NCI-H2029 (cell line): ENCODE measurements around the gene TMEM91.
"Not testable (repeated sequence)": the region's sequence is repeated elsewhere in the genome, so short reads cannot be mapped to it uniquely, and the experiment has no call there.

Source experiments
- DNase-seq: peaks from one replicate; lab custom pipeline; 2025; lab: John Stamatoyannopoulos, UW

The TMEM91 gene

GRCh38 chr19:41376241-41376997, at the start of gene TMEM91:
Gene TMEM91, plus strand, starts transcription at chr19:41376533. Its CDS starts 1,777 bp downstream, at chr19:41378310.
- DNase-seq, result peak; percentile 28

GRCh38 chr19:41327076-41327575, 49.2 kb upstream of the TMEM91 start:
- DNase-seq, result no peak

DNA sequence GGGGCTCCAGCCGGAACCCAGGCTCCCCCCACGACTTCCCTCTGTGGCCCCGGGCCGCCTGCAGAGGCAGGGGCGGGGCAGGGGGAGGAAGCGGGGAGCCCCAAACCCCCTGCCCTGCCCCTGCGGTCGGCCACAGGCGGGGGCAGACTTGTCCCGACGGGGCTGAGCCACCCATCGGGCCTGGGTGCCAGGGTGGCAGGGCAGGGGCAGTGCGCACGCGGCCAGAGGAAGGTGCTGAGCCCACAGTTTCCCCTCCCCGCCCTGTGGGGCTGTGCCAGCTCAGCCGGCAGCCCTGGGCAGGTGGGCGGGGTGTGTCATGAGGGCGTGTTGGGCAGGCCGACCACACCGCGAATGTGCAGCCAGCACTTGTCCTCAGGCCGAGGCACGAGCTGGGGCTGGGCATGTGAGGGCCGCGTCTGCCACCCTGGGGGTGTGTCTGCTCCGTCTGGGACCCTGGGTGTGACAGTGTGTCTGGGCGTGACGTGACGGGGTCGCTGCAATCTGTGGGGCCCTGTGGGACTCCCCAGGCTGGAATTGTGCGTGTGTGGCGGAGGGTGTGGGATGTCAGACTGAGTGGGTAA, 48.7 kb upstream of the TMEM91 start:
- DNase-seq, result peak; percentile 47

DNA sequence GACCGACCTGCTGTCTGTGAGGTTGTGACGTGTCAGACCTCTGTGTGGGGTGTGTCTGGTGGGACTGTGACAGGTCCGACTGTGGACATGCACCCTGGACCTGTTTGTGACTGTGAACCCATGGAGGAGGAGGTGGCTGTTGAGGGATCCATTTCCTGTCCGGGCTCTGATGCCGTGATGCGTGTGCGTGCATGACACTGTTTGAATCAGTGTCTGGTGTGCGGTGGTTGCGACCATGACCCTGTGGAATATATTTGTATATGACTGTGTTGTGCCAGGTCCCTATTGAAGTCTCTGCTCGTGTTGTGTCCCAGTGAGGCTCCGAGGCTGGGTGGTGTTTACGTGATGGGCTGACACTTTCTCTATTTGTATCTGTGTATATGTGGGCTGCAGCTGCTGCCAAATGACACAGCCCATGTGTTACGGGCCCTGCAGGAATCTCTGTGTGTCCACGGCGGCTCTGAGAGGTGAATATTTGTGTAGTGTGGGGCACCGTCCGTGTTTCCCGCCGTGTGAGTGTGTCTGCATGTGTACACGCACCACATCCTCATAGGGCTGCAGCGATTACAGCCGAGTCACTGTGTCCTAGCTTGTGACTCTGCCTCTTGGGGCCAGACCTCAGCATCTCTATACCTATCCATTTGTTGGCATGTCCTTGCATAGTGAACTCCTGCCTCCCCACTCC, 48.0 kb upstream of the TMEM91 start:
- no peak for DNase-seq

- DNase-seq, result no peak
Measured at GRCh38 chr19:41328842-41329225, 47.5 kb upstream of the TMEM91 start.

- DNase-seq, result no peak
Measured at GRCh38 chr19:41330481-41330880, 45.9 kb upstream of the TMEM91 start.

GRCh38 chr19:41330946-41331678, 45.2 kb upstream of the TMEM91 start:
- no peak for DNase-seq

GRCh38 chr19:41332000-41332399, 44.3 kb upstream of the TMEM91 start:
- DNase-seq, result no peak

GRCh38 chr19:41332468-41332867, 43.9 kb upstream of the TMEM91 start:
- DNase-seq, result no peak

DNA sequence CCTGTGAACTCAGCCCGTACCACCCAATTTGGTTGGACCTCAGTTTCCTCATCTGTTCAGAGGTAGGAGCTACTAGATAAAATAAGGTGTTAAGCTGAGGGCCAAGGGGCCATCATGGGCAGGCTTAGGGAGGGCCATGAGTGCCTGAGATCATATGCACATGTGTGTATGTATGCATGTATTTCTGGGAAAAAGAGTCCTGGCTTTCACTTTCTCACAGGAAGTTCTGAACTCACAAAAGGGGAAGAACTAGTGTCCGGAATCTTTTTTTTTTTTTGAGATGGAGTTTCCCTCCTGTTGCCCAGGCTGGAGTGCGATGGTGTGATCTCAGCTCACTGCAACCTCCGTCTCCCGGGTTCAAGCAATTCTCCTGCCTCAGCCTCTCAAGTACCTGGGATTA, 41.5 kb upstream of the TMEM91 start:
- no peak for DNase-seq

DNA sequence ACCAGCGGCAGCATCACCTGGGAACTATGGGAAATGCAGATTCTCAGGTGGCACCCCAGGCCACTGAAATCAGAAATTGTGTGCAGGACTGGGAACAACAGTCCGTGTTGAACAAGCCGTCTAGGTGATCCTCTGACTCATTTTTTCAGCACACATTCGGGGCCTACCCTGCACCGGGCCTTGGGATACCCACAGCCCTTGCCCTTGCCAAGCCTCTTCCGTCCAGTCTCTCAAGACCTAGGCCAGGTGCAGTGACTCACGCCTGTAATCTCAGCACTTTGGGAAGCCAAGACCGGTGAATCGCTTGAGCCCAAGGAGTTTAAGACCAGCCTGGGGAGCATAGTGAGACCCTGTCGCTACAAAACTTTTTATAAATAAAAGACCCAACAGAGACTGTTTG, 40.9 kb upstream of the TMEM91 start:
- DNase-seq, result no peak

DNA sequence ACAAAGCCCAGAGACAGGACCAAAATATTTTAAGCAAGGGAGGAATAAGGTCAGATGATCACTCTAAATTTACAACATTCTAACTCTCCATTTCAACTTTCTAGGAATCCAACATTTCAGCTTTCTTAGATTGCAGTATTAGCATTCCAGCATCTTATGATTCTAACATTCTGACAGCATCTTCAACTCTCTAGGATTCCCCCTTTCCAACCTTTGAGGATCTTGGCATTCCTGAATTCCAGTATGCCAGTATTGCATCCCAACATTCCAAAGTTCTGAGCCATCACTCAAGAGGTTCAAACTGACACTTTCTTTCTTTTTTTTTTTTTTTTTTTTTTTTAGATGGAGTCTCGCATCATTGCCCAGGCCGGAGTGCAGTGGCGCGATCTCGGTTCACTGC, 36.4 kb upstream of the TMEM91 start:
- no peak for DNase-seq

DNA sequence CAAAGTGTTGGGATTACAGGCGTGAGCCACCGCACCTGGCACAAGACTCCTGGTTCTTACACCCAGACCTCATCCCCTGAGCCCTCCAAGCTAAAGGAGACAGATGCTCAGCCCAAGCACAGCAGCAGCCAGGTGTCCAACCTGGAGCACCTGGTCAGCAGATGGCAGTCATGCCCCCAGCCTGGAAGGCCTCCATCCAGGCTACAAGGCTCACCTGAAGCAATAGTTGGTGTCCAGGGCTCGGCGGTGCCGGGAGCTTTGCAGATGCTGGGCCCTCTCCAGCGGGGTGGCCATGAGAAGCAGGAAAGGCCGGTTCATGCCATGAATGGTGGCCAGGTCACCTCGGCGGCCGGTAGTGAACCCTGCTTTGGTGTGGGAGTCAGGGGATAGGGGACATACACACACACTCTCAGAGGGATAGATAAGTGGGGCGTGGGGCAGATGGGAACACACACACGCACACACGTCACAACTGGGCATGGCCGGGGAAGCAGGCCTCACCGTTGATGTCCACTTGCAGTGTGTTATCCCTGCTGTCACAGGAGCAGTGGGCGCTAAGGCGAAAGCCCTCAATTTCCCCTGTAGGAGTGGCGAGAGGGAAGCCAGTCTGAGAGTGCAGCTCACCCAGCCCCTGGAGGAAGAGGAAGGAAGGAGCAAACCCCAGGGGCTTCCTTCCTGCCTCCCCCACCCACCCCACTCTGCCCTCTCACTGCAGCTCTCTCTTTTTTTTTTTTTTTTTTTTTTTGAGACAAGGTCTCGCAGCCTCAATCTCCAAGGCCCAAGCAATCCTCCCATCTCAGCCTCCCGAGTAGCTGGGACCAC, 34.5 kb upstream of the TMEM91 start:
- DNase-seq, result peak; percentile 29

GRCh38 chr19:41344162-41344561, 32.2 kb upstream of the TMEM91 start:
- no peak for DNase-seq

GRCh38 chr19:41346916-41347315, 29.4 kb upstream of the TMEM91 start:
- DNase-seq, result not testable (repeated sequence)

DNA sequence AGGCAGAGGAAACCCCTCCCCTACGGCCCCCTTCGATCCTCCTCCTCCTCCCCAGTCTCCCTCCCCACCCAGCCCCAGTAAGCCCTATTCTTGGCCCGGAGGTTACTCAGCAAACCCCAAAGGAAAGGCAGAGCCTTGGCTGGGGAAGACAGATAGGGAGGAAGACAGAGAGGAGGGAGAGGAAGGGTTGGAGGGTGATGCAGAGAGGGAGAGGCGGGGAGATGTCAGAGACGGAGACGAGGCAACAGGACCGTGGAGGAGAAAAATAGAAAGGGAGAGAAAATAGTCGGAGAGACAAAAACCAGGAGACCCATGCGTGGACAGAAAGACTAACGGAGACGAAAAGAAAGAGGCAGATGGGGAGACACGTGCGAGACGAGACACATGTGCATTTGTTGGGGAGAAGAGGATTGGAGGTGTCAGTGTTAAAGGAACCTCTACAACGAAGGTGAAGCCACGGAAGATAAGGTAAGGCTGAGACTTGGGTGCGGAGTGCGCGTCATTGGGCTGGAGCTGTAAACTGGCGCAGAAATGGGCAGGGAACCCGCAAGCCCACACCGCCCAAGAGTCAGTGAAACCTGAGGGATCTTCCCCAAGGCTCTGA, 25.5 kb upstream of the TMEM91 start:
- no peak for DNase-seq

DNA sequence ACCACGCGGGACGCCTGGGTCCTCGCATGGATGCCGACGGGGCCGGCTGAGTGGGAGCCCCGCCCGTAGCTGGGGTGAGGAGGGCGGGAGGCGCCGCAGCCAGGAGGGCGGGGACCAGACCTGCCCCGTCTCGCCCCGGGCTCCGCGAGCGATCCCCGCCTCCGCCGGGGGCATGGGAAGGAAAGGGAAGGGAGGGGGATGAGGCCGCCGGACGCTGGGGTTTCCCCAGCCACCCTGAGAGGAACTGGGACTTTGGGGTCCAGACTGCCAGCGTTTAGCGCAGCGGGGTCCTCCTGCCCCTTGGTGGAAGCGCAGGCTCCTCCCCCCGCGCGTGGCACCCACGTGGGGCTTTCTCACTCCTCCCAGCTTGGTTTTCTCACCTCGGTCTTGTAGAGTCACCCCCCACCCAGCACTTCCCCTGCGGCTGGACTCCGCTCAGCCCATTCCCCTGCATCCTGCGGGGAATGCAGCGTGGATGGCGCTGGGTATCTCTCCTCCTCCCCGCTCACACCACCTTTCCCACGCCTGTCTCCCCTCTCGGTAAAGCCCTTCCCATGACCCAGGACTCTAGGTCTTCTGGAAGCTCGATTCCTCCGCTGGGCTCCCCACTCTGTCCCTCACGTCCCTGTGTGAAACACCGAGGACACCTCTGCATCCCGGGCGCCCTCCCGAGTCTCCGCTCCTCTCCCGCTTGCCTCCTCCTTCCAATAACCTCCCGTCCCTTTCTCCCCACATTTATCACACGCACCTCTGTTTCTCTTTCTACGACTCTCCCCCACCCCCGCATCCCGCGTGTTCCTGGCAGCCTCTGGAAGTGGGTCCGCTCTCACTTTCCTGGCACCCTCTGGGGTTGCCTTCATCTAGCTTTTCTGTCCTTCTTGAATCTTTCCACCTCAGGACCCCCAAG, 24.7 kb upstream of the TMEM91 start:
- no peak for DNase-seq

DNA sequence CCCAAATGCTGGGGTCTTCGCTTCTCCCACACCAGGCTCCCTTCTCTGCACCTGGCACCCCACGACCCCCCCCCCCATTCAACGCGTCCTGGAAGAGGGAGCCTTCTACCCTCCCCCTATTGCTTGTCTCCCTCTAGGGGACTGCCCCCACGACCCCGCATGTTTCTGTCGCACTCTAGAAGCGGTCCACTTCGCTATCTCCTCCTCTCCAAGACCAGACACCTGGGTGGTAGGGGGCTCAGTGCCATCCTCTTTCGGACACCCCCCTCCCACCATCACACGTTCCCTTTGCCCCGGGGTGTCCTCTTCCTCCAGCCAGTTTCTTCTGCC, 24.1 kb upstream of the TMEM91 start:
- DNase-seq, result no peak

GRCh38 chr19:41352609-41353465, 23.5 kb upstream of the TMEM91 start:
- no peak for DNase-seq
